ENCODE measurements around the gene KPNA6. TPM values are rescaled to one million over a fixed set of nuclear protein-coding genes. Genes with fewer than 3 reads are reported as not detected.

KPNA6 gene
- total and polyA plus RNA-seq, 9 of the 15 experiments (the other 6 are each of a cell fraction or from before 2014, with no cell fraction given) = 20.1 to 54.6 (median 32.2) TPM

DNA sequence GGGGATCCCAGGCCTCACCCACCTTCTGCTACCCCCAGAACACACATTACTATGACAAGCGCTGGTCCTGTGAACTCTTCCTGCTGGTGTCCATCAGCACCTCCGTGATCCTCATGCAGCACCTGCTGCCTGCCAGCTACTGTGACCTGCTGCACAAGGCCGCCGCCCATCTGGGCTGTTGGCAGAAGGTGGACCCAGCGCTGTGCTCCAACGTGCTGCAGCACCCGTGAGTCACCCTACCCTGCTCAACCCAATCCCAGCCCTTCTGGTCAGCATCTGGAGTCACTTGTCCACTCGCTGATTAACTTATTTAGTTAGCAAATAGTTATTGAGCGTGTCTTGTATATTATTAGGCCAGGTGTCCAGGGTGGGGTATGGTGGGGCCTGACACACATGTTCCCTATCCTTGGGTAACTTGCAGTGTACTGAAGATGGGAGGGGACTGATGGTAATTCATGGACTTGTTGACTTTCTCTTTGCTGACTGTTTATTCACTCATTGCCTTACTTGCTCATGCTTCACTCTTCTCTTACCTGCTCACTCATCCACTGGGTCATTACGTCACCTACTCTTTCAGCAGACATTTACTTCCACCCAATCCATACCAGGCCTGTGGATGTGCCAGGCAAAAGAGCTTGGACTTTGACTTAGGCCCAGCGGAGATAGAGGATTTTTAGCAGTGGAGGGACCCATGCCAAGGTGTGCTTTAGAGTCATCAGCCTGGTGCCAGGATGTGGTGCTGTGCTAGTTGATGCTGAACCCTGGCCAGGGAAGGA, 12.9 kb upstream of the KPNA6 start:
- Histone ChIP-seq H3K4me2 (ENCODE audit: insufficient read depth, low read length) (no peak overlapping the region), H3K9me3 (replicated peaks; ENCODE audit: control insufficient read depth, insufficient read depth, low read depth, low read length) (no peaks in the 10 kb centered on the region), H3K4me3 (no peak overlapping the region), H4K20me1 (replicated peaks; ENCODE audit: control insufficient read depth, insufficient read depth, low read length) (no peaks in the 10 kb centered on the region), H3K27me3 (ENCODE audit: control insufficient read depth in 2 of 2, insufficient read depth in 2 of 2, low read length in 2 of 2) (no peaks in the 10 kb centered on the region), H2AFZ (ENCODE audit: low read depth, low read length) (no peak overlapping the region), H3K36me3 (ENCODE audit: control insufficient read depth, insufficient read depth, low read length) (peaks cover 60% of the 10 kb centered on the region), H3K79me2 (ENCODE audit: control insufficient read depth, insufficient read depth, low read length) (no peaks in the 10 kb centered on the region), H3K4me1 (replicated peaks in 1 of 2; ENCODE audit: control insufficient read depth in 2 of 2, insufficient read depth in 2 of 2, low read length in 2 of 2) (0 out of 5 replicates have a peak, but pooled peaks cover 0 to 2% of the 10 kb centered on the region in 2 experiments), H3K27ac (ENCODE audit: extremely low read depth, low read depth, low read length) (no peak overlapping the region), H3K9me1 (ENCODE audit: control insufficient read depth, insufficient read depth, low read length) (no peaks in the 10 kb centered on the region), H3K9ac (ENCODE audit: insufficient read depth in 1 of 2, low read depth in 2 of 2, low read length in 2 of 2) (0 out of 4 replicates have a peak overlapping the region, but pooled peaks of 1 of the 2 experiments have one; percentile 14)
- ATAC-seq (no peak), DNase-seq (ENCODE audit: extremely low read depth in 1 of 4, low spot score in 3 of 4) (no peak), FAIRE-seq (no peak)
- intact Hi-C loops (cut with micrococcal nuclease) (no loop called here), in situ Hi-C loops (cut with MboI) (no loop called here)
- CTCF ChIA-PET (ENCODE audit: low intra/inter-chr PET ratio) = no interaction called here
- TF ChIP-seq ZNF133 (CRISPR knock-in tag; IDR thresholded peaks at IDR 0.05) = no peak
- TF ChIP-seq SMARCB1 (IDR thresholded peaks at IDR 0.05; ENCODE audit: insufficient read length, low read depth) = no peak
- no peak for TF ChIP-seq ZBTB7A (IDR thresholded peaks at IDR 0.05; ENCODE audit: borderline replicate concordance, control insufficient read depth, low read depth, low read length)
- TF ChIP-seq ARNT (IDR thresholded peaks at IDR 0.05) = no peak
- no peak for TF ChIP-seq TBL1XR1 (IDR thresholded peaks at IDR 0.05; ENCODE audit: low read length in 2 of 2)
- no peak for TF ChIP-seq SRF (CRISPR knock-in tag; IDR thresholded peaks at IDR 0.05)
- no peak for TF ChIP-seq KDM5B (IDR thresholded peaks at IDR 0.05; ENCODE audit: insufficient replicate concordance, low read depth, low read length)
- POLR2A ChIA-PET = interaction anchor here (0.7 to 1.0 kb wide), 3 partner anchors 13 to 32 kb away, joined by 3 to 6 read pairs (median 4); partner anchors contain the start of gene KPNA6
- 90% methylated on average over 11 of the region's 11 CpGs for WGBS (ENCODE audit: insufficient coverage, low coverage, missing lambda C conversion rate)
- BruUV-seq (replicated peaks) = no TSS peak
